ENCODE measurements around the gene SIM2.

Gene SIM2

GRCh38 chr21:36691555-36692041, 7.3 kb upstream of the SIM2 start:
- TF ChIP-seq REST (IDR thresholded peaks at IDR 0.05; ENCODE audit: insufficient replicate concordance, low read depth), result no peak
- no peak for TF ChIP-seq POLR2AphosphoS5 (IDR thresholded peaks at IDR 0.05; ENCODE audit: low read depth)
- TF ChIP-seq SPI1 (IDR thresholded peaks at IDR 0.05; ENCODE audit: borderline replicate concordance, low read depth), result no peak
- TF ChIP-seq GABPA (IDR thresholded peaks at IDR 0.05; ENCODE audit: low read depth), result no peak
- TF ChIP-seq CTCF (IDR thresholded peaks at IDR 0.05; ENCODE audit: insufficient read depth, low read length), result no peak
- no peak for DNase-seq (ENCODE audit: low read depth in 1 of 2, low spot score in 1 of 2)
- no peak overlapping the region for H3K4me3 ChIP-seq (replicated peaks; ENCODE audit: insufficient read depth, low read length)
- peaks cover 62% of the 10 kb centered on the region for H3K27me3 ChIP-seq (ENCODE audit: insufficient read depth, poor library complexity, severe bottlenecking)
- H3K27ac ChIP-seq (replicated peaks), result no peak overlapping the region

GRCh38 chr21:36692114-36692834, 6.6 kb upstream of the SIM2 start:
- H3K27me3 ChIP-seq (ENCODE audit: insufficient read depth, poor library complexity, severe bottlenecking), result peaks cover 69% of the 10 kb centered on the region
- H3K27ac ChIP-seq (replicated peaks), result no peak overlapping the region
- no peak for DNase-seq (ENCODE audit: low read depth in 1 of 2, low spot score in 1 of 2)
- TF ChIP-seq SPI1 (IDR thresholded peaks at IDR 0.05; ENCODE audit: borderline replicate concordance, low read depth) (no peak), GABPA (IDR thresholded peaks at IDR 0.05; ENCODE audit: low read depth) (no peak), CTCF (IDR thresholded peaks at IDR 0.05; ENCODE audit: insufficient read depth, low read length) (no peak), POLR2AphosphoS5 (IDR thresholded peaks at IDR 0.05; ENCODE audit: low read depth) (no peak), REST (IDR thresholded peaks at IDR 0.05; ENCODE audit: insufficient replicate concordance, low read depth) (no peak)
- H3K4me3 ChIP-seq (replicated peaks; ENCODE audit: insufficient read depth, low read length), result no peak overlapping the region

GRCh38 chr21:36692835-36693488, 6.0 kb upstream of the SIM2 start:
- no peak for DNase-seq (ENCODE audit: low read depth in 1 of 2, low spot score in 1 of 2)
- Histone ChIP-seq H3K27me3 (ENCODE audit: insufficient read depth, poor library complexity, severe bottlenecking) (peaks cover 75% of the 10 kb centered on the region), H3K4me3 (replicated peaks; ENCODE audit: insufficient read depth, low read length) (no peak overlapping the region), H3K27ac (replicated peaks) (no peak overlapping the region)
- no peak for TF ChIP-seq SPI1 (IDR thresholded peaks at IDR 0.05; ENCODE audit: borderline replicate concordance, low read depth)
- no peak for TF ChIP-seq GABPA (IDR thresholded peaks at IDR 0.05; ENCODE audit: low read depth)
- TF ChIP-seq CTCF (IDR thresholded peaks at IDR 0.05; ENCODE audit: insufficient read depth, low read length), result no peak
